GM10266 (cell line): ENCODE data around the gene ASTN2.

Experiments
- DNase-seq: peaks from one replicate; pipeline ENCODE4 v3.0.0; 2012; ENCODE audit errors: extremely low spot score
- TF ChIP-seq, protein P1 (sequence below): IDR thresholded peaks from 2 replicates; pipeline ENCODE4 v1.5.1; 2012; ENCODE audit warnings: mild to moderate bottlenecking, low read depth; ENCODE audit not compliant: control insufficient read depth, insufficient read depth; ENCODE audit errors: missing control alignments

ASTN2 gene, protein sequence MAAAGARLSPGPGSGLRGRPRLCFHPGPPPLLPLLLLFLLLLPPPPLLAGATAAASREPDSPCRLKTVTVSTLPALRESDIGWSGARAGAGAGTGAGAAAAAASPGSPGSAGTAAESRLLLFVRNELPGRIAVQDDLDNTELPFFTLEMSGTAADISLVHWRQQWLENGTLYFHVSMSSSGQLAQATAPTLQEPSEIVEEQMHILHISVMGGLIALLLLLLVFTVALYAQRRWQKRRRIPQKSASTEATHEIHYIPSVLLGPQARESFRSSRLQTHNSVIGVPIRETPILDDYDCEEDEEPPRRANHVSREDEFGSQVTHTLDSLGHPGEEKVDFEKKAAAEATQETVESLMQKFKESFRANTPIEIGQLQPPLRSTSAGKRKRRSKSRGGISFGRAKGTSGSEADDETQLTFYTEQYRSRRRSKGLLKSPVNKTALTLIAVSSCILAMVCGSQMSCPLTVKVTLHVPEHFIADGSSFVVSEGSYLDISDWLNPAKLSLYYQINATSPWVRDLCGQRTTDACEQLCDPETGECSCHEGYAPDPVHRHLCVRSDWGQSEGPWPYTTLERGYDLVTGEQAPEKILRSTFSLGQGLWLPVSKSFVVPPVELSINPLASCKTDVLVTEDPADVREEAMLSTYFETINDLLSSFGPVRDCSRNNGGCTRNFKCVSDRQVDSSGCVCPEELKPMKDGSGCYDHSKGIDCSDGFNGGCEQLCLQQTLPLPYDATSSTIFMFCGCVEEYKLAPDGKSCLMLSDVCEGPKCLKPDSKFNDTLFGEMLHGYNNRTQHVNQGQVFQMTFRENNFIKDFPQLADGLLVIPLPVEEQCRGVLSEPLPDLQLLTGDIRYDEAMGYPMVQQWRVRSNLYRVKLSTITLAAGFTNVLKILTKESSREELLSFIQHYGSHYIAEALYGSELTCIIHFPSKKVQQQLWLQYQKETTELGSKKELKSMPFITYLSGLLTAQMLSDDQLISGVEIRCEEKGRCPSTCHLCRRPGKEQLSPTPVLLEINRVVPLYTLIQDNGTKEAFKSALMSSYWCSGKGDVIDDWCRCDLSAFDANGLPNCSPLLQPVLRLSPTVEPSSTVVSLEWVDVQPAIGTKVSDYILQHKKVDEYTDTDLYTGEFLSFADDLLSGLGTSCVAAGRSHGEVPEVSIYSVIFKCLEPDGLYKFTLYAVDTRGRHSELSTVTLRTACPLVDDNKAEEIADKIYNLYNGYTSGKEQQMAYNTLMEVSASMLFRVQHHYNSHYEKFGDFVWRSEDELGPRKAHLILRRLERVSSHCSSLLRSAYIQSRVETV (N-terminal part only)

DNA sequence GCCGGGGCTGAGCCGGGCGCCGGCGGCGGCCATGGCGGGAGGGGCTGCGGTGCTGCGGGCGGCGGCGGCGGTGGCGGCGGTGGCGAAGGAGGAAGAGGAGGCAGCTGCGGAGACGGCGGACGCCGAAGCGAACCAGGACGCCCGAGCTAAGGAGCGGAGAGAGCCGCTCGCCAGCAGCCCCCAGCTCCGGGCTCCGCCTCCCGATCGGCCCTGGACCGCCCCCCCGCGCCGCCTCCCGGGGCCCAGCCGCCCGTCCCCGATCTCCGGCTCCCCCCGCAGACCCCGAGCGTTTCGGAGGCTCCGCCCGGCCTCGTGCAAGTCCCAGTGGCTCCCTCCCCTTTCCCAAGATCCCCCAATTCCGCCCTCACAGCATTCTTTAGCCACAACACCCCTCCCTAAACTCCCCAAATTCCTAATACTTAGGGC is at the start of gene ASTN2:
Gene ASTN2 (minus strand): TSS at position 152 of the 426 bp plus-strand sequence. CDS start 119 bp downstream, at position 33.
- DNase-seq = peak; percentile 32
- TF ChIP-seq, protein P1, sequence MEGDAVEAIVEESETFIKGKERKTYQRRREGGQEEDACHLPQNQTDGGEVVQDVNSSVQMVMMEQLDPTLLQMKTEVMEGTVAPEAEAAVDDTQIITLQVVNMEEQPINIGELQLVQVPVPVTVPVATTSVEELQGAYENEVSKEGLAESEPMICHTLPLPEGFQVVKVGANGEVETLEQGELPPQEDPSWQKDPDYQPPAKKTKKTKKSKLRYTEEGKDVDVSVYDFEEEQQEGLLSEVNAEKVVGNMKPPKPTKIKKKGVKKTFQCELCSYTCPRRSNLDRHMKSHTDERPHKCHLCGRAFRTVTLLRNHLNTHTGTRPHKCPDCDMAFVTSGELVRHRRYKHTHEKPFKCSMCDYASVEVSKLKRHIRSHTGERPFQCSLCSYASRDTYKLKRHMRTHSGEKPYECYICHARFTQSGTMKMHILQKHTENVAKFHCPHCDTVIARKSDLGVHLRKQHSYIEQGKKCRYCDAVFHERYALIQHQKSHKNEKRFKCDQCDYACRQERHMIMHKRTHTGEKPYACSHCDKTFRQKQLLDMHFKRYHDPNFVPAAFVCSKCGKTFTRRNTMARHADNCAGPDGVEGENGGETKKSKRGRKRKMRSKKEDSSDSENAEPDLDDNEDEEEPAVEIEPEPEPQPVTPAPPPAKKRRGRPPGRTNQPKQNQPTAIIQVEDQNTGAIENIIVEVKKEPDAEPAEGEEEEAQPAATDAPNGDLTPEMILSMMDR = no peak

DNA sequence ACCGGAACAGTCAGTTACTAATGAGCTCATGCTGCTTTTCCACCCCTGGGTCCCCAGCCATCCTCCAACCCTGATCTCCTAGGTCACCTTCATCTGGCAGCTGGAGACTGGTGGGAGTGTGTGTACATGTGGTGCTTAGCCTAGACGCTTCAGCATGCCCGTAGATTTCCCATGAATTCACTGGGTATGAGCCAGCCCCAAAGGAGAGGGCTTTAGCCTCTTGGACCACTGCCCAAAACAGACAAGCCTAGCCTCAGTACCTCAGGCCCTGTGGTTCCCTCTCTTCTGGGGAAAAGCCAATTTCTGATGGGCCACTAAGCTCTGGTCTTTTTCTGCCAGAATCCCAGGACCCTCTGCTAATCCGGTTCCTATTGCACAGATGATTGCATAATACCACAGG is 48.0 kb upstream of the ASTN2 start:
- TF ChIP-seq, protein P1 = no peak
- no peak for DNase-seq

DNA sequence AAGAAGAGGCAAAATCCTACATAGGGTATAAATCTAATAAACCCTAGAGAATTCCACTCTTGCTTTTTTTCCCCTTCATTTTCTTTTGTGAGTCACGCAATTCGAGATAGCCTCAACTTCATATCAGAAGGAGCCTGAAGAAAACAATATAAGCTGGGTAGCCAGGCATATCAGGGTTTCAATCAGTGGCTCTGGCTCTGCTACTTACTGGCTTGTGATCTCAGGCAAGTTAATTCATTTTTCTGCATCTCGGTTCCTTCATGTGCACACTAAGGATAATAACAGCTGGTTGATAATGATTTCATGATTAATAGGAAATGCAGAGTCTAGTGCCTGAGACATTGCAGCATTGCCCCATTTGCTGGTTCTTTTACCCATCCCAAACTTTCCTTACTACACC is 46.5 kb upstream of the ASTN2 start:
- TF ChIP-seq, protein P1 = no peak

DNA sequence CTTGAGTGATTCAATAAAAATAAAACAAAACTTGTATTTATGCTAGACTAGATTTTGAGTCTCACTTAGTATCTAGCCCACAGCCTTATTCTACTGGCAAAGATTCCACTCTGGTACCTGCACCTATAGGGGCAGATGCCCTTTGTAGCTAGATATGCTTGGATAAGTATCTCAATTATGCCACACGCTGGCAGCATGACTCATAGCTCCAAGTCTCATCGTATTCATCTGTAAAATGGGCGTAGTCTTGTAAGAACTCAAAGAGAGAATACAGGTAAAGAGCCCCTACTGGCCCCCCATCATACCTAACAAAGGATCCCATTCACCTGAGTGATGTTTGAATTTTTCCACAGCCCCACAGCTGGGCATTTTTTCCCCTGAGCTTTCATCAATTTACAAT is 45.9 kb upstream of the ASTN2 start:
- TF ChIP-seq, protein P1 = no peak
- no peak for DNase-seq

More for the DNA sequence above, 46.5 kb upstream of the ASTN2 start:
- no peak for DNase-seq

DNA sequence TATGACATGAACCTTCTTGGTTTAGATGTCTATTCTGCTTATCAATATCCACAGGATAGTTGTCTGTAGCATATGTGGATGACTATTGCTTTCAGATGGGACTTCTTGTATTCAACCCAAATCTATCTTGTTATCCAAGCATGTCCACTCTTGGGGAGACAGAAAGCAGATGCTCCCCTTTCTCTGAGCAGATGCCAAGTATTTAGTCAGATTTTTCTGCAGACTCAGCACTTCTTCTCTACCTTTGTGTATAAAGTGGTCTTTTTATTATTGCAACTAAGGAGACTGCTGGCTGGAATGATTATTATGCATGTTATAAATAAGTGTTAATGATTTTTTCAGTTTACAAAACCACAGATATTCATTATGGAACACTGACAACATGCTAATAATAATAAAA is 45.1 kb upstream of the ASTN2 start:
- no peak for DNase-seq
- TF ChIP-seq, protein P1 = no peak

DNA sequence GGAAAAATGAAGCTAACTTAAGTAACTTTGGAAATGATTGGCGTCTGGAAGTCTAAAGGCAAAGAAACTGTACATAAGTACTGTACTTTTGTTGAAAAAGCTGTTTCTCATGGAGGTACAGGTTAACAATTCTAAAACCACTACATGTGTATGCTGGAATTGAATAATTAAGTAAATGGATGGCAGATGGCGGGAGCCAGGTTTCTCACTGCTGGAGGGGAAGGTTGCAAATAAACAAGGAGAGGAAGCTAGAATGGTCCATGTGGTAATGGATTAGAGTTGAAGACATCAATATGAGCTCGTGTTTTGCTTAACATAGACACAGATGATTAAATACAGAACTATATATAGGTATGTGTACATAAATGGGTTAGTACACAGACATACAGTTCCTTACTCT is 43.2 kb upstream of the ASTN2 start:
- TF ChIP-seq, protein P1 = no peak
- no peak for DNase-seq
